GM13976 (cell line): ENCODE results near the gene HUS1B.

Source experiments
- DNase-seq: peaks from one replicate; pipeline ENCODE4 v3.0.0; 2012; ENCODE audit warnings: low spot score
- in situ Hi-C: fragments of 300-500 bp; cut with MboI; formaldehyde crosslinking; loops from one replicate; pipeline ENCODE4 v1.12.0; 2022; ENCODE audit warnings: low sequenced_read_pairs, mixed read lengths, inconsistent platforms; ENCODE audit not compliant: unreplicated experiment
- TF ChIP-seq, protein P1 (sequence below): IDR thresholded peaks from 2 replicates; pipeline ENCODE4 v1.5.1; 2012; ENCODE audit warnings: borderline replicate concordance, mild to moderate bottlenecking; ENCODE audit not compliant: insufficient read depth; ENCODE audit errors: extremely low read depth, missing control alignments, control extremely low read depth

HUS1B gene

GRCh38 chr6:626236-626635 is 30.7 kb downstream of the HUS1B start:
- TF ChIP-seq, protein P1, sequence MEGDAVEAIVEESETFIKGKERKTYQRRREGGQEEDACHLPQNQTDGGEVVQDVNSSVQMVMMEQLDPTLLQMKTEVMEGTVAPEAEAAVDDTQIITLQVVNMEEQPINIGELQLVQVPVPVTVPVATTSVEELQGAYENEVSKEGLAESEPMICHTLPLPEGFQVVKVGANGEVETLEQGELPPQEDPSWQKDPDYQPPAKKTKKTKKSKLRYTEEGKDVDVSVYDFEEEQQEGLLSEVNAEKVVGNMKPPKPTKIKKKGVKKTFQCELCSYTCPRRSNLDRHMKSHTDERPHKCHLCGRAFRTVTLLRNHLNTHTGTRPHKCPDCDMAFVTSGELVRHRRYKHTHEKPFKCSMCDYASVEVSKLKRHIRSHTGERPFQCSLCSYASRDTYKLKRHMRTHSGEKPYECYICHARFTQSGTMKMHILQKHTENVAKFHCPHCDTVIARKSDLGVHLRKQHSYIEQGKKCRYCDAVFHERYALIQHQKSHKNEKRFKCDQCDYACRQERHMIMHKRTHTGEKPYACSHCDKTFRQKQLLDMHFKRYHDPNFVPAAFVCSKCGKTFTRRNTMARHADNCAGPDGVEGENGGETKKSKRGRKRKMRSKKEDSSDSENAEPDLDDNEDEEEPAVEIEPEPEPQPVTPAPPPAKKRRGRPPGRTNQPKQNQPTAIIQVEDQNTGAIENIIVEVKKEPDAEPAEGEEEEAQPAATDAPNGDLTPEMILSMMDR = no peak
- no peak for DNase-seq
- in situ Hi-C loops = no loop called here

GRCh38 chr6:624979-625378 is 31.9 kb downstream of the HUS1B start:
- DNase-seq = peak; percentile 47
- in situ Hi-C loops = no loop called here
- TF ChIP-seq, protein P1 = no peak

GRCh38 chr6:622462-622861 is 34.4 kb downstream of the HUS1B start:
- TF ChIP-seq, protein P1 = no peak
- DNase-seq = no peak
- in situ Hi-C loops = no loop called here

DNA sequence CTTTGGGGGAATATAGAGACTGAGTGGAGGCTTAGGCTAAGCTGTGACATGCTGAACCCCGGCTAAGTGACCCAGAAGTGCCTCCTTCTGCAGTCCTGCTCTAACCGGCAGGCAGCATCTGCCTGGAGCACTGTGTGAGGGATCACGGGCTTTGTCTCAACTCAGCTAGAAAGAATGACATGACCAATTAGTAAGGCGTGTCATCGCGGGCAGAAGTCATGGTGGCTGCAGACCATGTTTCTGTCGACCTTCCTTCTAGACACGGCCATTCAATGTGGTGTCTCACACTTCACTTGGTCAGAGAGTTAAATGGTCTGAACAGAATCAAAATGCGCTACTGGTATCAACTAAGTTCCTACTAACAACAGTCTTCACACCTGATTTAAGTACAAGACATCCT is 35.0 kb downstream of the HUS1B start:
- TF ChIP-seq, protein P1 = no peak
- in situ Hi-C loops = no loop called here
- no peak for DNase-seq

DNA sequence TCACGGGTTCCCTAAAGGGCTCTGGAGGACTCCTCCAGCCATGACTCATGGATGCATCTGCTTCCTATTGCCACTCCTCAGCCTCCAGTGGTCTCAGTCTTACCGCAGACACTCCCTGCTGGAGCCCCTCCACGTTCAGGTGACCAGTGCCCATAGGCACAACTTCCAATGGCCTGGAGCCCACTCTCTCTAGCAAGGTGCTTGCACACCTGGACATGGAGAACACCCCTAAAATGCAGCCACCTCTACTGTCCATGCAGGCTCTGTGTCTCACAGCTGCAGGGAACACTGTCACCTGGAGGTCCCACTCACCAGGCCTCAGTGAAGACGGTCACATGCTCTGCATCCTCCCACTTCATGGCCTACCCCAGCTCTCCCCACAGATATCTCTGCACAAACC is 36.0 kb downstream of the HUS1B start:
- DNase-seq = no peak
- in situ Hi-C loops = no loop called here
- TF ChIP-seq, protein P1 = no peak

GRCh38 chr6:620166-620565 is 36.7 kb downstream of the HUS1B start:
- no peak for DNase-seq
- in situ Hi-C loops = no loop called here
- TF ChIP-seq, protein P1 = no peak
